ENCODE data around the gene HKDC1. TPM values are rescaled to one million over a fixed set of nuclear protein-coding genes. Genes with fewer than 3 reads are reported as not detected.
"Not testable (repeated sequence)": the region's sequence is repeated elsewhere in the genome, so short reads cannot be mapped to it uniquely, and the experiment has no call there.

The HKDC1 gene
- total and polyA plus RNA-seq, 4 donors = 1.5 to 11.1 (median 4.6) TPM

DNA sequence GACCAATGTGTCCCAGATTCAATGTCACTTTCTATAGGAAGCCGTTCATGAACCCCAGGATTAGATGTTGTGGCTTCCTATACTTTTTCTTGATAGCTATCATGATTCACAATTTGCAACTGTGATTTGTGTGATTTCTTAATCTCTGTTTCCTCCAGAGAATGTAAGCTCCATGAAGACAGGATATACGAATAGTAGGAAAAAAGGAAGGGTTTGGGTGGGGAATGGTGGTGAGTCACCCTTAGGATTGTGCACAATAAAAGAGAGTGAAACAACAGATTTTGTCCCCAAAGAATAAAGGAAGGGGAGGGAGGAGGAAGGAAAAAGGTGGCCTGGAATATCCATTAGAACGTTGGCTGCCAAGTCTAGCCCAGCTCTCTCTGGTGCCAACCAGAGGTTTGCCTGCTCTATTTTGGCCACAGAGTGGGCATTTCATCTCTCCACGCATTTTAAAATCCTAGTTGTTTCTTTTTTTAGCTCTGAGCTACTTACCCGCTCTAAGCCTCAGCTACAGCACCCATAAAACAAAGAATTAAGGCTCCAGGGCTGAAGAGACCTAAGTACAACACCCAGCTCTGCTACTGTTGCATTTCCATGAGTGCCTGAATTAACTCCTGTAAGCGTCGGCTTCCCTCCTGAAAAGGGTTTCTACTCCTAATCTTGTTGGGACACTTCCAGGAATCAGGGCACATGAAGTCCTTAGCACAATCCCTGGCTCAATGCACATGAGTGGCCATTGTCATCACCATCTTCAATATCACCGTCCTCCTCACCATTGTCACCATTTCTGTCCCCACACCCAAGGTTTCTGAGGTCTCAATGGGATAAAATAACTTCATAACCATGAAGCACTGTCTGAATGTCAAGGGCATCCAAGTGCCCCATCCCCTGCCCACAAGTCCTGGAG, 61.6 kb downstream of the HKDC1 start:
- WGBS, 2 donors = 87 to 88% methylated on average over 8 of the region's 8 CpGs
- DNase-seq (no peak), ATAC-seq (ENCODE audit: insufficient read depth, low FRiP score) (no peak)

DNA sequence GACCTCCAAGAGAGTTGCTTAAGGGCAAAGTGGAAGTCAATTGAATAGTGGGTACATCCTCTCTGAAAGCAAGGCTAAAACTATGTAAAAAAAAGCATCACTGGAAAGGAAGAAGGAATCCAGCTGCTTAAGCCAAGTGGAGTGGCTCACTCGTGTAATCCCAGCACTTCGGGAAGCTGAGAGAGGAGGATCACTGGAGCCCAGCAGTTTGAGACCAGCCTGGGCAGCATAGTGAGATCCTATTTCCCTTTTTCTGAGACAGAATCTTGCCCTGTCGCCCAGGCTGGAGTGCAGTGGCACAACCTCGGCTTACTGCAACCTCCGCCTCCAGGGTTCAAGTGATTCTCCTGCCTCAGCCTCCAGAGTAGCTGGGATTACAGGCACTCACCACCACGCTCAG, 64.3 kb downstream of the HKDC1 start:
- H3K27me3 ChIP-seq (ENCODE audit: control insufficient read depth in 3 of 3, insufficient read depth in 3 of 3, low read length in 2 of 3); DNase-seq; H3K27ac ChIP-seq (ENCODE audit: low read depth in 1 of 2, low read length in 1 of 2); H3K9ac ChIP-seq (ENCODE audit: insufficient read depth in 1 of 2, low read length in 2 of 2); H3K36me3 ChIP-seq (ENCODE audit: control insufficient read depth in 4 of 4, insufficient read depth in 4 of 4, low read length in 4 of 4); H3K4me1 ChIP-seq (ENCODE audit: control insufficient read depth in 5 of 5, insufficient read depth in 5 of 5, low read length in 5 of 5); H3K4me3 ChIP-seq; H3K9me3 ChIP-seq (ENCODE audit: control insufficient read depth in 4 of 4, insufficient read depth in 3 of 4, low read length in 3 of 4); ATAC-seq (ENCODE audit: insufficient read depth, low FRiP score): not testable (repeated sequence)
- WGBS, 2 donors = 87 to 89% methylated on average over 6 of the region's 6 CpGs

More for the DNA sequence above, 61.6 kb downstream of the HKDC1 start:
- TF ChIP-seq, protein P1, sequence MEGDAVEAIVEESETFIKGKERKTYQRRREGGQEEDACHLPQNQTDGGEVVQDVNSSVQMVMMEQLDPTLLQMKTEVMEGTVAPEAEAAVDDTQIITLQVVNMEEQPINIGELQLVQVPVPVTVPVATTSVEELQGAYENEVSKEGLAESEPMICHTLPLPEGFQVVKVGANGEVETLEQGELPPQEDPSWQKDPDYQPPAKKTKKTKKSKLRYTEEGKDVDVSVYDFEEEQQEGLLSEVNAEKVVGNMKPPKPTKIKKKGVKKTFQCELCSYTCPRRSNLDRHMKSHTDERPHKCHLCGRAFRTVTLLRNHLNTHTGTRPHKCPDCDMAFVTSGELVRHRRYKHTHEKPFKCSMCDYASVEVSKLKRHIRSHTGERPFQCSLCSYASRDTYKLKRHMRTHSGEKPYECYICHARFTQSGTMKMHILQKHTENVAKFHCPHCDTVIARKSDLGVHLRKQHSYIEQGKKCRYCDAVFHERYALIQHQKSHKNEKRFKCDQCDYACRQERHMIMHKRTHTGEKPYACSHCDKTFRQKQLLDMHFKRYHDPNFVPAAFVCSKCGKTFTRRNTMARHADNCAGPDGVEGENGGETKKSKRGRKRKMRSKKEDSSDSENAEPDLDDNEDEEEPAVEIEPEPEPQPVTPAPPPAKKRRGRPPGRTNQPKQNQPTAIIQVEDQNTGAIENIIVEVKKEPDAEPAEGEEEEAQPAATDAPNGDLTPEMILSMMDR (IDR thresholded peaks at IDR 0.05; ENCODE audit: control extremely low read depth, extremely low read depth) = no peak
- Histone ChIP-seq H3K4me1 (ENCODE audit: control insufficient read depth in 5 of 5, insufficient read depth in 5 of 5, low read length in 5 of 5) (peaks cover 0 to 4% (median 3%) of the 10 kb centered on the region in 5 donors), H3K27ac (ENCODE audit: low read depth in 1 of 2, low read length in 1 of 2) (no peak overlapping the region), H3K9ac (ENCODE audit: insufficient read depth in 1 of 2, low read length in 2 of 2) (no peak overlapping the region), H3K36me3 (ENCODE audit: control insufficient read depth in 4 of 4, insufficient read depth in 4 of 4, low read length in 4 of 4) (no peaks in the 10 kb centered on the region), H3K27me3 (ENCODE audit: control insufficient read depth in 3 of 3, insufficient read depth in 3 of 3, low read length in 2 of 3) (no peaks in the 10 kb centered on the region), H3K4me3 (no peak overlapping the region), H3K9me3 (ENCODE audit: control insufficient read depth in 4 of 4, insufficient read depth in 3 of 4, low read length in 3 of 4) (no peaks in the 10 kb centered on the region)

DNA sequence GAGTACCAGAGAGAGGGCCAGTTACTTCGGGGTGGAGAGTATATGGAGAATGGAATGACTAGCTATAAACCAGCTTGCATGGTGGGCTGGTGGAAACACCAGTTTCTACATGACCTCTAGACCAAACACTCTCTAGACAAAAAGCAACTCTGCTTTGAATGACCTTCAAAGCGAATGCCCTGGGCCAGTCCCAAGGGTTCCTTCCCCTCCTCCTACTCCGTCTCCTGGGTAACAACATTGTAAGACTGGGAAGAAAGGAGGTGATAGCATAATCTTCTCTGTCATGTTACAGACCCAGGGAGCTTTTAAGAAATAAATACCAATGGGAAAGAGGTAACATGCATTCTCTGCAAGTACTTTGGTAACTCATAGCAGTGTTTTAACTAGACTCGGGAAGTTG, 65.6 kb downstream of the HKDC1 start:
- ATAC-seq (ENCODE audit: insufficient read depth, low FRiP score) (no peak), DNase-seq (no peak)
- no peak overlapping the region for H3K27ac ChIP-seq (ENCODE audit: low read depth in 1 of 2, low read length in 1 of 2)
- 83 to 89% methylated on average over 4 of the region's 4 CpGs for WGBS, 2 donors
- TF ChIP-seq, protein P1 (IDR thresholded peaks at IDR 0.05; ENCODE audit: control extremely low read depth, extremely low read depth) = no peak
- H3K4me3 ChIP-seq = no peak overlapping the region
- peaks cover 0 to 3% (median 0%) of the 10 kb centered on the region in 5 donors for H3K4me1 ChIP-seq (ENCODE audit: control insufficient read depth in 5 of 5, insufficient read depth in 5 of 5, low read length in 5 of 5)
- H3K36me3 ChIP-seq (ENCODE audit: control insufficient read depth in 4 of 4, insufficient read depth in 4 of 4, low read length in 4 of 4) = no peaks in the 10 kb centered on the region
- H3K9me3 ChIP-seq (ENCODE audit: control insufficient read depth in 4 of 4, insufficient read depth in 3 of 4, low read length in 3 of 4) = no peaks in the 10 kb centered on the region
- H3K27me3 ChIP-seq (ENCODE audit: control insufficient read depth in 3 of 3, insufficient read depth in 3 of 3, low read length in 2 of 3) = no peaks in the 10 kb centered on the region
- H3K9ac ChIP-seq (ENCODE audit: insufficient read depth in 1 of 2, low read length in 2 of 2) = no peak overlapping the region

DNA sequence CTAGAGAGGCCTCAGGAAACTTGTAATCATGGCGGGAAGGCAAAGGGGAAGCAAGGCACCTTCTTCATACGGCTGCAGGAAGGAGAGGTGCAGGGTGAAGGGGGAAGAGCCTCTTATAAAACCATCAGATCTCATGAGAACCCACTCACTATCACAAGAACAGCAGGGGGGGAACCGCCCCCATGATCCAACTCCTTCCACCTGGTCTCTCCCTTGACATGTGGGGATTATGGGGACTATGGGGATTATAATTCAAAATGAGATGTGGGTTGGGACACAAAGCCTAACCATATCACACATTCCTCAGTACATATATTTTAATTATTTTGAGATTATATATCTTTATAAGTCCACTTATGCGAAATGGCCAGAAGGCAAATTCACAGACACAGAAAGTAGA, 67.0 kb downstream of the HKDC1 start:
- no peak for DNase-seq
- no peak overlapping the region for H3K9ac ChIP-seq (ENCODE audit: insufficient read depth in 1 of 2, low read length in 2 of 2)
- no peak for ATAC-seq (ENCODE audit: insufficient read depth, low FRiP score)

More for the DNA sequence above, 67.0 kb downstream of the HKDC1 start:
- Histone ChIP-seq H3K27ac (ENCODE audit: low read depth in 1 of 2, low read length in 1 of 2) (no peak overlapping the region), H3K9me3 (ENCODE audit: control insufficient read depth in 4 of 4, insufficient read depth in 3 of 4, low read length in 3 of 4) (no peaks in the 10 kb centered on the region), H3K4me1 (ENCODE audit: control insufficient read depth in 5 of 5, insufficient read depth in 5 of 5, low read length in 5 of 5) (peaks cover 0 to 3% (median 0%) of the 10 kb centered on the region in 5 donors), H3K4me3 (no peak overlapping the region), H3K36me3 (ENCODE audit: control insufficient read depth in 4 of 4, insufficient read depth in 4 of 4, low read length in 4 of 4) (no peaks in the 10 kb centered on the region), H3K27me3 (ENCODE audit: control insufficient read depth in 3 of 3, insufficient read depth in 3 of 3, low read length in 2 of 3) (no peaks in the 10 kb centered on the region)
- TF ChIP-seq, protein P1 (IDR thresholded peaks at IDR 0.05; ENCODE audit: control extremely low read depth, extremely low read depth) = no peak
- WGBS, 2 donors = 64 to 79% methylated on average over 4 of the region's 4 CpGs
